ENCODE data around the gene CD300A. TPM values are rescaled to one million over a fixed set of nuclear protein-coding genes. Genes with fewer than 3 reads are reported as not detected.

Gene CD300A
- total and polyA plus RNA-seq, 2 donors (not counting 3 experiments of a cell fraction or from before 2014, with no cell fraction given) = not detected

GRCh38 chr17:74480290-74480689, 13.9 kb downstream of the CD300A start:
- Histone ChIP-seq H3K27ac (ENCODE audit: insufficient read depth, low read depth, low read length) (no peak overlapping the region), H3K4me2 (ENCODE audit: insufficient read depth, low read length) (no peak overlapping the region), H3K4me3 (replicated peaks in 1 of 3; ENCODE audit: insufficient read depth in 1 of 3, low read depth in 1 of 3, low read length in 3 of 3) (no peak overlapping the region), H3K9me1 (replicated peaks; ENCODE audit: control insufficient read depth, extremely low read depth, insufficient read depth, low read length) (no peaks in the 10 kb centered on the region), H4K20me1 (replicated peaks; ENCODE audit: control insufficient read depth, extremely low read depth, insufficient read depth, low read length) (no peaks in the 10 kb centered on the region), H3K79me2 (ENCODE audit: control insufficient read depth, insufficient read depth, low read length) (no peaks in the 10 kb centered on the region), H3K36me3 (ENCODE audit: control insufficient read depth in 2 of 2, extremely low read depth in 1 of 2, insufficient read depth in 2 of 2, low read length in 2 of 2) (no peaks in the 10 kb centered on the region), H3K4me1 (ENCODE audit: control insufficient read depth, extremely low read depth, insufficient read depth, low read length) (no peaks in the 10 kb centered on the region), H2AFZ (ENCODE audit: low read depth, low read length) (no peak overlapping the region), H3K9me3 (replicated peaks; ENCODE audit: control insufficient read depth, insufficient read depth, low read length) (no peaks in the 10 kb centered on the region), H3K27me3 (ENCODE audit: control insufficient read depth in 2 of 2, insufficient read depth in 2 of 2, low read length in 2 of 2) (no peaks in the 10 kb centered on the region), H3K9ac (replicated peaks; ENCODE audit: extremely low read depth, insufficient read depth, low read length) (no peak overlapping the region)
- POLR2A ChIA-PET = no interaction called here
- DNase-seq (ENCODE audit: low read depth, low spot score) = no peak
- FAIRE-seq = no peak
- no TSS peak for BruUV-seq (replicated peaks)
- no peak for TF ChIP-seq GATA2 (IDR thresholded peaks at IDR 0.05; ENCODE audit: insufficient read depth, insufficient read length, low read depth, low read length)
- TF ChIP-seq MYC (IDR thresholded peaks at IDR 0.05; ENCODE audit: low read depth, low read length) = no peak
- TF ChIP-seq POLR2A (IDR thresholded peaks at IDR 0.05; ENCODE audit: low read depth, low read length) = no peak
- TF ChIP-seq CTCF (IDR thresholded peaks at IDR 0.05; ENCODE audit: extremely low read depth in 1 of 2, insufficient read depth in 1 of 2, low read depth in 1 of 2, low read length in 2 of 2) = no peak
- TF ChIP-seq POLR2AphosphoS5 (IDR thresholded peaks at IDR 0.05; ENCODE audit: insufficient read depth, low read depth, low read length) = no peak
- no peak for TF ChIP-seq FOS (IDR thresholded peaks at IDR 0.05; ENCODE audit: borderline replicate concordance, insufficient read depth, low read length)
- no peak for TF ChIP-seq MAX (IDR thresholded peaks at IDR 0.05; ENCODE audit: insufficient read depth, insufficient read length)
- TF ChIP-seq EZH2 (IDR thresholded peaks at IDR 0.05; ENCODE audit: borderline replicate concordance, low read depth, low read length, severe bottlenecking) = no peak
- no peak for TF ChIP-seq JUN (IDR thresholded peaks at IDR 0.05; ENCODE audit: borderline replicate concordance, insufficient read depth, insufficient read length, low read depth)
- CTCF ChIA-PET = no interaction called here
- dilution Hi-C loops (cut with MboI; ENCODE audit: extremely low pct_ligation_motif_present, low sequenced_read_pairs) = no loop called here
- intact Hi-C loops (cut with micrococcal nuclease) = no loop called here

Data from endothelial cell of umbilical vein (primary cell).